ENCODE data around the gene RBM10. TPM values are rescaled to one million over a fixed set of nuclear protein-coding genes. Genes with fewer than 3 reads are reported as not detected.
A peak's percentile ranks its signal among the peaks of the same experiment; 100 is the strongest.

RBM10 gene
- total RNA-seq, 3 donors from 2014 or later: 35.2 to 40.2 (median 37.7) TPM

- Histone ChIP-seq H3K9me3 (no peaks in the 10 kb centered on the region), H3K36me3 (ENCODE audit: low read depth) (no peaks in the 10 kb centered on the region), H3K4me1 (ENCODE audit: low read depth) (peaks cover 16% of the 10 kb centered on the region), H3K4me3 (no peak overlapping the region)
- ATAC-seq (no peak), DNase-seq (no peak)
- TF ChIP-seq CTCF (IDR thresholded peaks at IDR 0.05): no peak
- intact Hi-C loops (cut with DNase I, micrococcal nuclease): loop anchor here in 1 of 2 donors (10.0 kb wide), 2 partner anchors 187 to 327 kb away; no protein-coding TSS in a partner anchor
These were observed 53.1 kb downstream of the RBM10 start for GRCh38 chrX:47198026-47198686.

- no peak for TF ChIP-seq CTCF (IDR thresholded peaks at IDR 0.05)
- no peak overlapping the region for H3K4me3 ChIP-seq
- DNase-seq (no peak), ATAC-seq (no peak)
- H3K9me3 ChIP-seq: no peaks in the 10 kb centered on the region
- intact Hi-C loops (cut with DNase I, micrococcal nuclease): loop anchor here in 1 of 2 donors (10.0 kb wide), 2 partner anchors 186 to 326 kb away; no protein-coding TSS in a partner anchor
- peaks cover 15% of the 10 kb centered on the region for H3K4me1 ChIP-seq (ENCODE audit: low read depth)
- H3K36me3 ChIP-seq (ENCODE audit: low read depth): no peaks in the 10 kb centered on the region
These were observed 53.7 kb downstream of the RBM10 start for GRCh38 chrX:47198687-47199080.

- no peak for TF ChIP-seq CTCF (IDR thresholded peaks at IDR 0.05)
- no peaks in the 10 kb centered on the region for H3K9me3 ChIP-seq
- no peak for DNase-seq
- intact Hi-C loops (cut with DNase I, micrococcal nuclease): loop anchor here in 1 of 2 donors (10.0 kb wide), 2 partner anchors 186 to 326 kb away; no protein-coding TSS in a partner anchor
- ATAC-seq: no peak
- H3K4me1 ChIP-seq (ENCODE audit: low read depth): peaks cover 15% of the 10 kb centered on the region
- H3K36me3 ChIP-seq (ENCODE audit: low read depth): no peaks in the 10 kb centered on the region
- no peak overlapping the region for H3K4me3 ChIP-seq
These were observed 54.3 kb downstream of the RBM10 start for GRCh38 chrX:47199286-47199685.

GRCh38 chrX:47200385-47201150, 55.5 kb downstream of the RBM10 start:
- no peak for TF ChIP-seq CTCF (IDR thresholded peaks at IDR 0.05)
- H3K36me3 ChIP-seq (ENCODE audit: low read depth): no peaks in the 10 kb centered on the region
- ATAC-seq: peak; percentile 84
- peak in 1 of 3 donors; percentile 50 for DNase-seq
- no peak overlapping the region for H3K4me3 ChIP-seq
- H3K9me3 ChIP-seq: no peaks in the 10 kb centered on the region
- H3K4me1 ChIP-seq (ENCODE audit: low read depth): peaks cover 12% of the 10 kb centered on the region
- intact Hi-C loops (cut with DNase I, micrococcal nuclease): no loop called here

GRCh38 chrX:47201345-47201944, 56.4 kb downstream of the RBM10 start:
- no peak overlapping the region for H3K4me3 ChIP-seq
- no peaks in the 10 kb centered on the region for H3K9me3 ChIP-seq
- H3K36me3 ChIP-seq (ENCODE audit: low read depth): no peaks in the 10 kb centered on the region
- peaks cover 4% of the 10 kb centered on the region for H3K4me1 ChIP-seq (ENCODE audit: low read depth)
- DNase-seq: no peak
- no peak for TF ChIP-seq CTCF (IDR thresholded peaks at IDR 0.05)
- ATAC-seq: no peak
- intact Hi-C loops (cut with DNase I, micrococcal nuclease): no loop called here
